HUDEP-2 (cell line): ENCODE results near the gene ACER2.
A peak's percentile ranks its signal among the peaks of the same experiment; 100 is the strongest.
"Not testable (repeated sequence)": the region's sequence is repeated elsewhere in the genome, so short reads cannot be mapped to it uniquely, and the experiment has no call there.

Source experiments
- DNase-seq, 76 experiments: peaks; one replicate each; lab custom pipeline; 2025; ENCODE audit not compliant: unreplicated experiment in 76 of 76; lab: John Stamatoyannopoulos, UW

ACER2 gene

GRCh38 chr9:19405771-19406170 lies 3.0 kb upstream of the ACER2 start:
- no peak for DNase-seq

- peak in 2 of 76 experiments; percentile 9 to 21 for DNase-seq
Measured at GRCh38 chr9:19408316-19408692, 505 bp upstream of the ACER2 start.

- peak in 2 of 76 experiments; percentile 11 to 14 for DNase-seq
Measured at GRCh38 chr9:19409401-19410194, 789 bp downstream of the ACER2 start.

GRCh38 chr9:19410195-19410503 lies 1.3 kb downstream of the ACER2 start:
- DNase-seq, result no peak

GRCh38 chr9:19410594-19410993 lies 1.8 kb downstream of the ACER2 start:
- DNase-seq, result no peak

- DNase-seq, result no peak
Measured at GRCh38 chr9:19411316-19411715, 2.5 kb downstream of the ACER2 start.

- DNase-seq, result not testable (repeated sequence)
Measured at GRCh38 chr9:19413456-19413855, 4.6 kb downstream of the ACER2 start.

GRCh38 chr9:19416143-19416542 lies 7.3 kb downstream of the ACER2 start:
- DNase-seq, result no peak

GRCh38 chr9:19420877-19421276 lies 12.1 kb downstream of the ACER2 start:
- no peak for DNase-seq

GRCh38 chr9:19423163-19423562 lies 14.4 kb downstream of the ACER2 start:
- no peak for DNase-seq

GRCh38 chr9:19424176-19424779 lies 15.5 kb downstream of the ACER2 start:
- no peak for DNase-seq

- DNase-seq, result no peak
Measured at GRCh38 chr9:19429595-19429994, 20.8 kb downstream of the ACER2 start.

- no peak for DNase-seq
Measured at GRCh38 chr9:19430201-19430760, 21.5 kb downstream of the ACER2 start.

GRCh38 chr9:19431361-19432171 lies 22.8 kb downstream of the ACER2 start:
- DNase-seq, result no peak

- no peak for DNase-seq
Measured at GRCh38 chr9:19432473-19432872, 23.7 kb downstream of the ACER2 start.

GRCh38 chr9:19433729-19434128 lies 24.9 kb downstream of the ACER2 start:
- not testable (repeated sequence) for DNase-seq

- DNase-seq, result no peak
Measured at GRCh38 chr9:19440376-19440775, 31.6 kb downstream of the ACER2 start.

GRCh38 chr9:19440823-19441580 lies 32.2 kb downstream of the ACER2 start:
- no peak for DNase-seq

- no peak for DNase-seq
Measured at GRCh38 chr9:19441730-19442129, 32.9 kb downstream of the ACER2 start.

GRCh38 chr9:19442240-19442639 lies 33.4 kb downstream of the ACER2 start:
- no peak for DNase-seq

- no peak for DNase-seq
Measured at GRCh38 chr9:19445452-19445851, 36.6 kb downstream of the ACER2 start.
